ENCODE measurements around the gene CNDP1. TPM values are rescaled to one million over a fixed set of nuclear protein-coding genes. Genes with fewer than 3 reads are reported as not detected.

CNDP1 gene
- total RNA-seq, 2 experiments from 2014 or later: 0.25 to 0.39 TPM

DNA sequence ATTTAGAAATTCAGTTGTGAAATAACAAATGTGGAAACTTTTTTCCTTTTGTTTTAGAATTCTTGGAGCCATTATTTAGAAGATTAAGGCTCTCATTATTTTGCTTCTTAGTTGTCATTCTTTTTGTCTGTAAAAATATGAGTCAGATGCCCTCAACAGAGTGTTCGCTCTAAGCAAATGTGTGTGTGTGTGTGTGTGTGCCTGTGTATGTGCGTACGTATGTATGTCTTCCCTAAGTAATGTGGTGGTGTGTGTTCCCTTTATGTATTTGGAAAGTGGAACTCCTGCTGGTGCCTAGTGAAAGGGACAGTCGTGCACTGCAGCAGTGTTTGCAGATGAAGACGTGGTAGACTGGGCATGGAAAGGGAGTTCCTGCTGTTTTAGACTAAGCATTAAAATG, 90.9 kb downstream of the CNDP1 start:
- Mint-ChIP-seq H3K9me3 (no peaks in the 10 kb centered on the region), H3K27ac (peak overlapping the region; percentile 7), H3K4me3 (no peak overlapping the region), H3K36me3 (ENCODE audit: low read depth) (no peaks in the 10 kb centered on the region), H3K27me3 (no peaks in the 10 kb centered on the region), H3K4me1 (ENCODE audit: low read depth) (peaks cover 20% of the 10 kb centered on the region)
- no peak overlapping the region for H3K4me3 ChIP-seq (ENCODE audit: low read length)
- intact Hi-C loops (cut with DNase I, micrococcal nuclease): loop anchor here in 1 of 2 experiments (10.0 kb wide), 6 partner anchors 270 to 850 kb away; partner anchors contain the start of gene PTGR3
- ATAC-seq (ENCODE audit: poor library complexity) (no peak), DNase-seq (no peak)
- H3K4me1 ChIP-seq (ENCODE audit: insufficient read depth, low read length): peaks cover 17% of the 10 kb centered on the region
- no peaks in the 10 kb centered on the region for H3K36me3 ChIP-seq (ENCODE audit: insufficient read depth, low read length)
- H3K27ac ChIP-seq (ENCODE audit: low read depth in 1 of 2, low read length in 2 of 2): no peak overlapping the region
- TF ChIP-seq, protein P1, sequence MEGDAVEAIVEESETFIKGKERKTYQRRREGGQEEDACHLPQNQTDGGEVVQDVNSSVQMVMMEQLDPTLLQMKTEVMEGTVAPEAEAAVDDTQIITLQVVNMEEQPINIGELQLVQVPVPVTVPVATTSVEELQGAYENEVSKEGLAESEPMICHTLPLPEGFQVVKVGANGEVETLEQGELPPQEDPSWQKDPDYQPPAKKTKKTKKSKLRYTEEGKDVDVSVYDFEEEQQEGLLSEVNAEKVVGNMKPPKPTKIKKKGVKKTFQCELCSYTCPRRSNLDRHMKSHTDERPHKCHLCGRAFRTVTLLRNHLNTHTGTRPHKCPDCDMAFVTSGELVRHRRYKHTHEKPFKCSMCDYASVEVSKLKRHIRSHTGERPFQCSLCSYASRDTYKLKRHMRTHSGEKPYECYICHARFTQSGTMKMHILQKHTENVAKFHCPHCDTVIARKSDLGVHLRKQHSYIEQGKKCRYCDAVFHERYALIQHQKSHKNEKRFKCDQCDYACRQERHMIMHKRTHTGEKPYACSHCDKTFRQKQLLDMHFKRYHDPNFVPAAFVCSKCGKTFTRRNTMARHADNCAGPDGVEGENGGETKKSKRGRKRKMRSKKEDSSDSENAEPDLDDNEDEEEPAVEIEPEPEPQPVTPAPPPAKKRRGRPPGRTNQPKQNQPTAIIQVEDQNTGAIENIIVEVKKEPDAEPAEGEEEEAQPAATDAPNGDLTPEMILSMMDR (IDR thresholded peaks at IDR 0.05): no peak
- ChIA-PET POLR2A (no interaction called here), CTCF (no interaction called here)
- H3K9me3 ChIP-seq (ENCODE audit: control insufficient read depth in 1 of 2, insufficient read depth in 1 of 2, low read length in 2 of 2): no peaks in the 10 kb centered on the region
- H3K27me3 ChIP-seq (ENCODE audit: control insufficient read depth in 1 of 2, insufficient read depth in 2 of 2, low read length in 2 of 2): no peaks in the 10 kb centered on the region

DNA sequence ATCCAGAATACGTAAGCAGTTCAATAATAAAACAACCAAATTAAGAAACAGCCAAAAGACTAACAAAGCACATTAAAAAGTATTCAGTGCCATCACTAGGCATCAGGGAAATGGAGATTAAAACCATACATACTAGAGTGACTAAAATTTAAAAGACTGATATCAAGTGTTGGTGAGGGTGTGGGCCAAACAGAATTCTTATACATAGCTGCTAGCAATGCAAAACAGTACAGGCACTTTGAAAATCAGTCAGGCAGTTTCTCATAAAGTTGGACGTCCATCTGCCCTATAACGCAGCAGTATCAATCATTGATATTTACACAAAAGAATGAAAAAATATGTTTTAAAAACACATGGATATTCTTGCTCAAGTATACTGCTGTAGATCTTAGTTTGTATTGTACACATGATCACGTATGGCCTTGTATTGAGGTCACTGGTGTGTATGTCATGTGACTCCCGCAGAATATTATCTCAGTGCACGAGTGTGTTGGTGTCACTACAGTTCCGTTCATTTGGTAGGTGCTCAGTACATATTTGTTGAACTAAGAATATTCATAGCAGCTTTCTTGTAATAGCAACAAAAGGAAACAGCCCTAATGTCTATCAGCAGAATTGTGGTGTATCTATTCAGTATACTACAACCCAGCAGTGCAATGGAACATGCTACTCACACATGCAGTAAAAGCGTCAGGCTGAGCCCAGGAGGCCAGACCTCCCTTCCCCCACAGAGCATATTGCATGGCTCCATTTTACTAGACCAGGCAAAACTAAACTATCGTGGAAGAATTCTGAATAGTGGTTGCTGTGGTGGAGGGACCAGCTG, 92.0 kb downstream of the CNDP1 start:
- Histone ChIP-seq H3K4me1 (ENCODE audit: insufficient read depth, low read length) (peaks cover 19% of the 10 kb centered on the region), H3K4me3 (ENCODE audit: low read length) (no peak overlapping the region), H3K27ac (ENCODE audit: low read depth in 1 of 2, low read length in 2 of 2) (no peak overlapping the region), H3K27me3 (ENCODE audit: control insufficient read depth in 1 of 2, insufficient read depth in 2 of 2, low read length in 2 of 2) (no peaks in the 10 kb centered on the region), H3K36me3 (ENCODE audit: insufficient read depth, low read length) (no peaks in the 10 kb centered on the region), H3K9me3 (ENCODE audit: control insufficient read depth in 1 of 2, insufficient read depth in 1 of 2, low read length in 2 of 2) (no peaks in the 10 kb centered on the region)
- ChIA-PET POLR2A (no interaction called here), CTCF (no interaction called here)
- intact Hi-C loops (cut with DNase I, micrococcal nuclease): loop anchor here in 1 of 2 experiments (10.0 kb wide), 6 partner anchors 269 to 849 kb away; partner anchors contain the start of gene PTGR3
- peaks cover 30% of the 10 kb centered on the region for H3K4me1 Mint-ChIP-seq (ENCODE audit: low read depth)
- no peak overlapping the region for H3K4me3 Mint-ChIP-seq
- TF ChIP-seq, protein P1 (IDR thresholded peaks at IDR 0.05): no peak
- peak overlapping the region; percentile 7 for H3K27ac Mint-ChIP-seq
- no peaks in the 10 kb centered on the region for H3K9me3 Mint-ChIP-seq
- DNase-seq (no peak), ATAC-seq (ENCODE audit: poor library complexity) (no peak)
- no peaks in the 10 kb centered on the region for H3K36me3 Mint-ChIP-seq (ENCODE audit: low read depth)
- H3K27me3 Mint-ChIP-seq: no peaks in the 10 kb centered on the region

DNA sequence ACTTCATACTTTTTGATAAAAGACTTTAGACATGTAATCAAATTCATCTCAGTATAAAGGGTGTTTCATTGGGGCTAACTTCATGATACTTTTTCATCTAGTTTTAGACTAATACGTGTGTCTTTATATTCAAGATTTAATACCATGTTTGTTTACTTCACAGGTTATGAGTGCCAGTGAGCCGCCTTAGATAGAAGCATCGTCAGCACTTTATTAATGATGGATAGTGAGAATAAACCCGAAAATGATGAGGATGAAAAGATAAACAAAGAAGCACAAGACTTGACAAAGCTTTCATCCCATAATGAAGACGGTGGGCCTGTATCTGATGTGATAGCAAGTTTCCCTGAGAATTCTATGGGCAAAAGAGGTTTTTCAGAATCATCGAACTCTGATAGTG, 96.5 kb downstream of the CNDP1 start:
- H3K9me3 ChIP-seq (ENCODE audit: control insufficient read depth in 1 of 2, insufficient read depth in 1 of 2, low read length in 2 of 2): no peaks in the 10 kb centered on the region
- TF ChIP-seq, protein P1 (IDR thresholded peaks at IDR 0.05): no peak
- H3K4me3 Mint-ChIP-seq: peak overlapping the region; percentile 64
- H3K4me3 ChIP-seq (ENCODE audit: low read length): no peak overlapping the region
- no peaks in the 10 kb centered on the region for H3K27me3 ChIP-seq (ENCODE audit: control insufficient read depth in 1 of 2, insufficient read depth in 2 of 2, low read length in 2 of 2)
- peaks cover 68% of the 10 kb centered on the region for H3K4me1 Mint-ChIP-seq (ENCODE audit: low read depth)
- H3K36me3 ChIP-seq (ENCODE audit: insufficient read depth, low read length): peaks cover 5% of the 10 kb centered on the region
- H3K36me3 Mint-ChIP-seq (ENCODE audit: low read depth): peaks cover 29% of the 10 kb centered on the region
- CTCF ChIA-PET: interaction anchor here (1.2 to 1.5 kb wide), 2 partner anchors 32 to 33 kb away, joined by 3 to 4 read pairs; partner anchors contain the start of gene ZNF407
- no peak for DNase-seq
- H3K4me1 ChIP-seq (ENCODE audit: insufficient read depth, low read length): peaks cover 27% of the 10 kb centered on the region
- H3K27ac ChIP-seq (ENCODE audit: low read depth in 1 of 2, low read length in 2 of 2): peak overlapping the region in 1 of 2 donors; percentile 66
- no peaks in the 10 kb centered on the region for H3K27me3 Mint-ChIP-seq
- H3K27ac Mint-ChIP-seq: peak overlapping the region; percentile 90
- intact Hi-C loops (cut with DNase I, micrococcal nuclease): loop anchor here in 1 of 2 experiments (1.0 kb wide), 1 partner anchor 8 kb away; no protein-coding TSS in a partner anchor
- POLR2A ChIA-PET: interaction anchor here (0.9 to 4.7 kb wide), 9 partner anchors 7 to 579 kb away, joined by 3 to 53 read pairs (median 7); partner anchors contain the start of genes PTGR3, TSHZ1 and ZNF407
- no peak for ATAC-seq (ENCODE audit: poor library complexity)
- no peaks in the 10 kb centered on the region for H3K9me3 Mint-ChIP-seq
